PFSK-1 (cell line): Measurements from ENCODE around the gene LPIN2.

Source experiments
- FOXP2 ChIP-seq: optimal IDR thresholded peaks from 2 replicates; pipeline ENCODE3; 2011; ENCODE audit warnings: borderline replicate concordance, control low read depth, inconsistent platforms; ENCODE audit not compliant: insufficient read depth; ENCODE audit errors: extremely low read length, extremely low read depth
- POLR2AphosphoS5 ChIP-seq: IDR thresholded peaks from 2 replicates; pipeline ENCODE4 v1.6.1; 2012; ENCODE audit warnings: low read depth, mild to moderate bottlenecking, control low read depth, low read length, moderate library complexity
- SIN3A ChIP-seq: IDR thresholded peaks from 2 replicates; pipeline ENCODE4 v1.6.1; 2012; ENCODE audit warnings: mild to moderate bottlenecking, low read length, moderate library complexity, borderline replicate concordance; ENCODE audit not compliant: insufficient read depth
- TAF1 ChIP-seq: IDR thresholded peaks from 2 replicates; pipeline ENCODE4 v1.6.1; 2012; ENCODE audit warnings: low read length, control low read depth, borderline replicate concordance; ENCODE audit not compliant: insufficient read depth
- TF ChIP-seq, protein P1 (sequence below), 2 experiments: IDR thresholded peaks; 2 replicates each; pipeline versions ENCODE4 v1.6.1 to v1.8.0; 2011 to 2012; ENCODE audit warnings: low read depth in 2 of 2, low read length in 2 of 2, control low read depth in 1 of 2, inconsistent platforms in 1 of 2, mild to moderate bottlenecking in 1 of 2, moderate library complexity in 1 of 2; ENCODE audit not compliant: insufficient read depth in 1 of 2

The LPIN2 gene

DNA sequence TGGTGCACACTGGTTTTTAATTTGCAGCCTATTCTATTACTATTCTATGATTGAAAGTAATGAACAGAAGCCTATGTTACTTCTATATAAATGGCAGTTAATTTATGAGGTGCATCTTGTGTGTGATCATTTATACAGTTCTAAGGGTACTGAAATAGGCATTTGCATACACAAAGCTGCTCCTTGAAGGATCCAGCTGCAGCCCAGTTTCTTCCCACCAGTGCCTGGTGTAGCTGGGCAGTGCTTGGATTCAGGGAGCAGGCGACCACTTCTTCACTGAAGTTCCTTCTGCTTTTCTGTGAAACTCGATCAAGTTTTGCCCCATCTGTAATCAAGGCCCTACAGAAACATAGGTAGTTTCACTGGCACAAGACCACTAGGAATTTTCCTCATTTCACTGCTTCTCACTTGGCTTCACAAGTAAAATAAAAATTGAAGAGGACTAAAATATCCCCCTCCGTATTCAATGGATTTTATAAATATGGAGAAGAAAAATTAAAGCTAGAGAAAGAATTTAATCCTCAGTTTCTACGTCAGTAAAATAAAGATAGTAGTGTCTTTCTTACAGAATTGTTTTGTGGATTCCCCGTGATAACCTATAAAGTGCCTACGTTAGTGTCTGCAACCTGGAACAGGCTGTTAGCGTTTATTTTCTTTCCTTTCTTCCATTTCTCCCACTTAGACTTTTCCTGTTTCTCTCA, 1.7 kb upstream of the LPIN2 start:
- TF ChIP-seq, protein P1, sequence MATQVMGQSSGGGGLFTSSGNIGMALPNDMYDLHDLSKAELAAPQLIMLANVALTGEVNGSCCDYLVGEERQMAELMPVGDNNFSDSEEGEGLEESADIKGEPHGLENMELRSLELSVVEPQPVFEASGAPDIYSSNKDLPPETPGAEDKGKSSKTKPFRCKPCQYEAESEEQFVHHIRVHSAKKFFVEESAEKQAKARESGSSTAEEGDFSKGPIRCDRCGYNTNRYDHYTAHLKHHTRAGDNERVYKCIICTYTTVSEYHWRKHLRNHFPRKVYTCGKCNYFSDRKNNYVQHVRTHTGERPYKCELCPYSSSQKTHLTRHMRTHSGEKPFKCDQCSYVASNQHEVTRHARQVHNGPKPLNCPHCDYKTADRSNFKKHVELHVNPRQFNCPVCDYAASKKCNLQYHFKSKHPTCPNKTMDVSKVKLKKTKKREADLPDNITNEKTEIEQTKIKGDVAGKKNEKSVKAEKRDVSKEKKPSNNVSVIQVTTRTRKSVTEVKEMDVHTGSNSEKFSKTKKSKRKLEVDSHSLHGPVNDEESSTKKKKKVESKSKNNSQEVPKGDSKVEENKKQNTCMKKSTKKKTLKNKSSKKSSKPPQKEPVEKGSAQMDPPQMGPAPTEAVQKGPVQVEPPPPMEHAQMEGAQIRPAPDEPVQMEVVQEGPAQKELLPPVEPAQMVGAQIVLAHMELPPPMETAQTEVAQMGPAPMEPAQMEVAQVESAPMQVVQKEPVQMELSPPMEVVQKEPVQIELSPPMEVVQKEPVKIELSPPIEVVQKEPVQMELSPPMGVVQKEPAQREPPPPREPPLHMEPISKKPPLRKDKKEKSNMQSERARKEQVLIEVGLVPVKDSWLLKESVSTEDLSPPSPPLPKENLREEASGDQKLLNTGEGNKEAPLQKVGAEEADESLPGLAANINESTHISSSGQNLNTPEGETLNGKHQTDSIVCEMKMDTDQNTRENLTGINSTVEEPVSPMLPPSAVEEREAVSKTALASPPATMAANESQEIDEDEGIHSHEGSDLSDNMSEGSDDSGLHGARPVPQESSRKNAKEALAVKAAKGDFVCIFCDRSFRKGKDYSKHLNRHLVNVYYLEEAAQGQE (IDR thresholded peaks at IDR 0.05; ENCODE audit: insufficient read depth in 1 of 2, low read depth in 2 of 2, low read length in 2 of 2) = no peak
- no peak for TF ChIP-seq SIN3A
- TF ChIP-seq FOXP2 = no peak
- no peak for TF ChIP-seq POLR2AphosphoS5
- no peak for TF ChIP-seq TAF1

DNA sequence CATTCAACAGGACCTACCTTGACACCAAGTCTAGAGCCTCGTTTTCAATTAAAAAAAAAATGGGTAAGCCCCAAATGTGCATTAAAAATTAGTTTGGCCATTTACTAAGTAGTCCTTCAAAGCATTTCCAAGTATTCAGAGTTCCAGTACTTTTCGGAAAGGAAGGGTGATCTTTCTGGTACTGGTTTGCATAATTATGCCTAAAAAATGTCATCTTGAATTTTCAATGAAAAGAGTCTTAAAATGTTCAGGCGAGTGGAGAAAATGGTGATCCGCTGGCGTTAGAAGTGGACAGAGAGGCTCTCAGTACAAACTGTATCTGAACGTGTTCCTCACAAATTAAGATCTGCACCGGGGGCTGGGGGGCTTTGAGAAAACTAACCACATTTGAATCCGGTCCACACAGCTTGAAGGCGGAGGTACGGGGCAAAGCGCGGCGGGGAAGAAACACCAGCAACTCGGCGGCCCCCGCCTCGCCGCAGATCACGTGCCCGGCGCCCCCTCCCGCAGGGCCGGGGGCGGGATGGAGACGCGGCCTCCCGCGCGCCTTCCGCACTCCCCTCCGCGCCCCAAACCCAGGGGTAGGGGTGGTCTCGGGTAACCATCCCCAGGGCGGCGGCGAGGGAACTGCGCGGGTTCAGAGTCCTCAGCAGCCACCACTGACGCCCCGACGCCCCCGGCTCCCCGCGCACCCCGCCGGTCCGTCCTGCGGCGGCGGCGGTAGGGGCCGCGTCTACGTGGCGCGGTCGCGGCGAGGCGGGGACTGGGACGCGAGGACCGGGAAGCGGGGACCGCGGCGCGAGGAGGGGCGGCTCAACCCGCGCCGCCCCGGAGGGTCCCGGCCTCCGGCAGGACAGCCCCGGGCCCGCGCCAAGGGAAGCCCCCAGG, 564 bp downstream of the LPIN2 start:
- TF ChIP-seq TAF1 (no peak), SIN3A (no peak), POLR2AphosphoS5 (no peak), FOXP2 (peak; percentile 7)
- TF ChIP-seq, protein P1 (IDR thresholded peaks at IDR 0.05; ENCODE audit: insufficient read depth in 1 of 2, low read depth in 2 of 2, low read length in 2 of 2) = no peak

DNA sequence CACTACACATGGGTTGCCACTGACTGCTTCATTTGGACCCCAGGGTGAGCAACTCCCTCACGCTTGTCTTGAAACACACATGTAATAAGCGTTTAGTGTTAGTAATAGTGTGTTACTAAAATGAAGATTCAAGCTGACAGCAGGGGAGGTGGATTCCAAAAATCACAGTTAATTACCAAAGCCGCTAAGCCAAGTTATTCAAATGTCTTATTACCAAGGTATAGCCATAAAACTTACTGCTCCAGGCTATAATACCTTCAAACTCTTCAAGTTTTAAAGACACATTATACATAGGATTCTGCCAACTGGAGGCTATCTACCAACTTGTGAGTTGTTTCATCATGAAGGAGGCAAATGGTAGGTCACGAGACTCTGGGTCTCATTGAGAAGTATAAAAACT, 2.9 kb downstream of the LPIN2 start:
- TF ChIP-seq TAF1 (no peak), FOXP2 (no peak), POLR2AphosphoS5 (no peak), SIN3A (no peak)
- TF ChIP-seq, protein P1 (IDR thresholded peaks at IDR 0.05; ENCODE audit: insufficient read depth in 1 of 2, low read depth in 2 of 2, low read length in 2 of 2) = no peak

DNA sequence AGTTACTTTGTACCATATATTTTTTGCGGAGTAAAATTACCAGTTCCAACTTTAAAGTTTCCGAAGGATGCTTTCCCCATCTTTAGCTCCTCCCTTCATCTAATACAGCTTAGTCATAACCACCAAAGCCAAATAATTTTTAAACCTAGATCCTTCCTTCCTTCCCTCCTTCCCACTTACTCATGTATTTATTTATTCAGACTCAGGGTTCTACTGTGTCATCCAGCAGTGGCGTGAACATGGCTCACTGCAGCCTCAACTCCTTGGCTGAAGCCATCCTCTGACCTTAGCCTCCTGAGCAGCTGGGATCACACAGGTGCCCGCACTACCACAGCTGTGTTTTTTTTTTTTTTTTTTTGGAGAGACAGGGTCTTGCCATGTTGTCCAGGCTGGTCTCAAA, 4.4 kb downstream of the LPIN2 start:
- TF ChIP-seq SIN3A (no peak), TAF1 (no peak), POLR2AphosphoS5 (no peak), FOXP2 (no peak)
- TF ChIP-seq, protein P1 (IDR thresholded peaks at IDR 0.05; ENCODE audit: insufficient read depth in 1 of 2, low read depth in 2 of 2, low read length in 2 of 2) = no peak
